GM23248 (cell line): ENCODE measurements around the gene FMN2. TPM values are rescaled to one million over a fixed set of nuclear protein-coding genes. Genes with fewer than 3 reads are reported as not detected.

Experiments used
- DNase-seq: peaks from one replicate; pipeline ENCODE4 v3.0.0-alpha.2; 2015
- H2AFZ ChIP-seq: fragments of 200-600 bp; sonication (generic); 2 replicates; pipeline ENCODE4 v1.6.1; 2016; ENCODE audit warnings: antibody characterized with exemption
- H3F3A ChIP-seq: fragments of 200-600 bp; sonication (generic); 2 replicates; pipeline ENCODE4 v1.6.1; 2016; ENCODE audit warnings: mild to moderate bottlenecking, antibody characterized with exemption, mixed run types; ENCODE audit not compliant: insufficient read depth
- H3K27ac ChIP-seq: fragments of 200-600 bp; sonication (generic); 2 replicates; pipeline ENCODE4 v1.5.1; 2016; ENCODE audit warnings: mild to moderate bottlenecking
- H3K27me3 ChIP-seq: fragments of 200-600 bp; sonication (generic); replicated peaks from 2 replicates; pipeline ENCODE4 v1.6.1; 2016; ENCODE audit warnings: mild to moderate bottlenecking; ENCODE audit not compliant: insufficient read depth
- H3K36me3 ChIP-seq: fragments of 200-600 bp; sonication (generic); 2 replicates; pipeline ENCODE4 v1.6.1; 2016; ENCODE audit warnings: low read depth, mild to moderate bottlenecking
- H3K4me1 ChIP-seq: fragments of 200-600 bp; sonication (generic); 2 replicates; pipeline ENCODE4 v1.6.1; 2016; ENCODE audit warnings: mild to moderate bottlenecking; ENCODE audit not compliant: insufficient read depth
- H3K4me2 ChIP-seq: fragments of 200-600 bp; sonication (generic); one replicate; pipeline ENCODE4 v1.6.1; 2016; ENCODE audit warnings: mild to moderate bottlenecking; ENCODE audit not compliant: unreplicated experiment
- H3K4me3 ChIP-seq: fragments of 200-600 bp; sonication (generic); 2 replicates; pipeline ENCODE4 v1.5.1; 2016; ENCODE audit warnings: mild to moderate bottlenecking
- H3K79me2 ChIP-seq: fragments of 200-600 bp; sonication (generic); 2 replicates; pipeline ENCODE4 v1.6.1; 2016; ENCODE audit warnings: mild to moderate bottlenecking; ENCODE audit not compliant: insufficient read depth
- H3K9ac ChIP-seq: fragments of 200-600 bp; sonication (generic); 2 replicates; pipeline ENCODE4 v1.6.1; 2016; ENCODE audit warnings: mild to moderate bottlenecking
- H3K9me2 ChIP-seq: fragments of 200-600 bp; sonication (generic); 2 replicates; pipeline ENCODE4 v1.6.1; 2016; ENCODE audit warnings: mixed run types, mild to moderate bottlenecking, moderate library complexity; ENCODE audit not compliant: insufficient read depth
- H3K9me3 ChIP-seq: fragments of 200-600 bp; sonication (generic); one replicate; pipeline ENCODE4 v1.6.1; 2017; ENCODE audit warnings: low read depth
- H4K20me1 ChIP-seq: fragments of 200-600 bp; sonication (generic); 2 replicates; pipeline ENCODE4 v1.6.0; 2016; ENCODE audit not compliant: insufficient read depth
- EZH2 ChIP-seq: fragments of 200-600 bp; sonication (generic); IDR thresholded peaks from 2 replicates; pipeline ENCODE4 v1.6.1; 2018; ENCODE audit warnings: antibody characterized with exemption, mild to moderate bottlenecking; ENCODE audit not compliant: insufficient read depth, poor library complexity, severe bottlenecking
- EZH2phosphoT487 ChIP-seq: fragments of 200-600 bp; sonication (generic); IDR thresholded peaks from 2 replicates; pipeline ENCODE4 v1.6.1; 2018; ENCODE audit warnings: antibody characterized with exemption, moderate library complexity, mild to moderate bottlenecking, low read depth; ENCODE audit not compliant: insufficient read depth
- WGBS, 2 experiments: methylation state at CpG; one replicate each; pipeline ENCODE4 v1.1.6; 2015 to 2017; ENCODE audit warnings: low lambda C conversion rate in 2 of 2, low coverage in 1 of 2; ENCODE audit errors: missing lambda C conversion rate in 2 of 2; 5-methylcytosine and 5-hydroxymethylcytosine counted together
- in situ Hi-C: fragments of 300-500 bp; cut with MboI; formaldehyde crosslinking; loops from 2 replicates; pipeline ENCODE4 v1.15.0; 2020
- polyA plus RNA-seq: library from polyadenylated mRNA; unstranded; fragments of >200 nt; fragmentation: Nextera tagmentation; extraction: Ambion mirVana; gene quantifications from 2 replicates; pipeline ENCODE4 v1.2.1, GENCODE V29; 2016
- total RNA-seq: library from RNA; depleted of rRNA; stranded (reverse); fragments of >200 nt; shearing (Covaris generic); gene quantifications from 2 replicates; pipeline ENCODE4 v1.2.3, GENCODE V29; 2014; rRNA removed

The FMN2 gene
- total RNA-seq, result 114 and 141 TPM in 2 replicates
- 72.8 and 78.2 TPM in 2 replicates for polyA plus RNA-seq

DNA sequence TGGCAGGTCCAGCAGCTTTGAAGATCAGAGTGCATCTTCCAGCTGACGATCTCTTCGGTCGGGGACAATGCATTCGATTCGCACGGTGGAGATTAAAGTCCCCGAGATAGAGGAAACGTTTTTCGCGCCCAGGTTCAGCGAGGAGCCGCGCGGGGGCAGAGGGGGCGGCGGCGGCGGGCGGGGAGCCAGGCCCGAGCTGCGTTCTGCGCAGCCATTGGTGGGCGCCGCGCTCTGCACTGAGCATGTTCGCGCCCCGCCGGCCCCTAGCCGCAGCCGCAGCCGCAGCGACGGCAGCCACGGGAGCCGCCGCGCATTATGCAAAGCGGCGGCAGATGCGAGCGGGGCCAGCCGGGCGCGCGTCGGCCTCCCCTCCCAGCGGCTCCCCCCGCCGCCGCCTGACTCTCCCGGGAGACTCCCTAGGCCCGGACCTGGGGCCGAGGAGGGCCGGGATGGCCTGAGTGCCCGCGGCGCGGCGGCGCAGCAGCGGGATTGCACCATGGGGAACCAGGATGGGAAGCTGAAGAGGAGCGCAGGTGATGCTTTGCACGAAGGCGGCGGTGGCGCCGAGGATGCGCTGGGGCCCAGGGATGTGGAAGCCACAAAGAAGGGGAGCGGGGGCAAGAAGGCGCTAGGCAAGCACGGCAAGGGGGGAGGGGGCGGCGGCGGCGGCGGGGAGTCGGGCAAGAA lies at the start of gene FMN2:
FMN2 (plus strand) TSS at position 270 of the 687 bp plus-strand sequence; CDS start at position 497, 227 bp downstream.
- Histone ChIP-seq H2AFZ (peak within 1 kb of the TSS; percentile 86), H3K36me3 (0 out of 2 replicates have a peak, but pooled peaks cover 3% of the 10 kb centered on the region), H3K9ac (peak within 1 kb of the TSS; percentile 75), H3K4me3 (peak within 1 kb of the TSS; percentile 90), H3K9me3 (no peaks in the 10 kb centered on the region), H3K27ac (peak within 1 kb of the TSS; percentile 13; the same call in 1 of the 2 replicates), H3K4me2 (peak within 1 kb of the TSS; percentile 84), H3K4me1 (peaks cover 44% of the 10 kb centered on the region), H3K27me3 (no peaks in the 10 kb centered on the region), H4K20me1 (no peaks in the 10 kb centered on the region), H3K9me2 (no peaks in the 10 kb centered on the region), H3K79me2 (peaks cover 61% of the 10 kb centered on the region), H3F3A (peaks cover 15% of the 10 kb centered on the region)
- WGBS, 2 experiments, result 1 to 3% methylated on average over 61 to 77 of the region's 78 CpGs
- in situ Hi-C loops, result no loop called here
- DNase-seq, result peak; percentile 80
- TF ChIP-seq EZH2phosphoT487 (no peak), EZH2 (no peak)

DNA sequence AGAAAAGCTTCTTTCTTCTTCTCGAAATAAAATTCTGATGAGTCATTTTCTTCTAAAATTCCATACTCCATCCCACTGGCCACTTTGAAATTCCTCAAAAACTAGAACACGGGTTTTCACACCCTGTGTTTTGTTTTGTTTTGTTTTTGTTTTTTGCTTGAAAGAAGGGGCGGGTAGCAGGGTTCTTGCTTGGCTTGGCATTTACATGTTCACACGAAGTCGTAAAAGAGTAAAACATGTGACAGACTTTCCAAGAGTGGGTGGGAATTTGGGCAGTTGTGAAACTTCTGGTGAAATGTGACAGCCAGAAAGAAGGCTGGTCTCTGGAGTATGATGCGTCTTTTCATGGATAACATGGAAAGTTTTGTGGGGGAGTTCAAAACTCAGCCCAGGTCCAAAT lies 47.1 kb upstream of the FMN2 start:
- H3K27ac ChIP-seq, result peak overlapping the region; percentile 27
- peak overlapping the region; percentile 54 for H3K4me2 ChIP-seq
- H4K20me1 ChIP-seq, result no peaks in the 10 kb centered on the region
- DNase-seq, result peak; percentile 76
- peak overlapping the region; percentile 53 for H2AFZ ChIP-seq
- H3K4me1 ChIP-seq, result peaks cover 10% of the 10 kb centered on the region; the same call in 1 of the 2 replicates
- H3F3A ChIP-seq, result peaks cover 9% of the 10 kb centered on the region; the same call in 1 of the 2 replicates
- H3K79me2 ChIP-seq, result no peaks in the 10 kb centered on the region
- no peaks in the 10 kb centered on the region for H3K9me2 ChIP-seq
- in situ Hi-C loops, result loop anchor here (25.0 kb wide), 1 partner anchor 643 kb away; no protein-coding TSS in a partner anchor
- peak overlapping the region; percentile 35 for H3K9ac ChIP-seq
- H3K27me3 ChIP-seq, result no peaks in the 10 kb centered on the region
- H3K9me3 ChIP-seq, result no peaks in the 10 kb centered on the region
- no peaks in the 10 kb centered on the region for H3K36me3 ChIP-seq
- peak overlapping the region; percentile 56 for H3K4me3 ChIP-seq
- WGBS, 2 experiments, result 4 to 5% methylated on average over 6 of the region's 6 CpGs
- TF ChIP-seq EZH2phosphoT487 (no peak), EZH2 (no peak)

DNA sequence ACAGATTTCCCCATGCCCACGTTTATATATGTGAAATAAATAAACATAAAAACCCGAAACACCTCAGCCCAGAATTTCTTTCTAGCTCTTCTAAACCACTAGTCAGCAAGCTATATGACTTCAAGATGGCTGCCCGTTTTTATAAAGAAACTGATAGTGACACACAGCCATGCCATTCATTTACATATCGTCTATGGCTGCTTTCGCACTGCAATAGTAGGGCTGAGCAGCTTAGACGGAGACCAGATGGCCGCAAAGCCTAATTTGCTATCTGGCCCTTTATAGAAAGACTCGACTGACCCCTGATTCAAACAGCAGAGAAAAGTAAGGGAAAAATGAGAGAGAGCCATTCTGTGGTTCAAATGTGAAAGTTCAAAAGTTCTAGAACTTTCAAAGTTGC lies 45.7 kb upstream of the FMN2 start:
- no peaks in the 10 kb centered on the region for H3K9me3 ChIP-seq
- TF ChIP-seq EZH2phosphoT487, result no peak
- no peak for TF ChIP-seq EZH2
- no peaks in the 10 kb centered on the region for H3K79me2 ChIP-seq
- DNase-seq, result no peak
- in situ Hi-C loops, result loop anchor here (25.0 kb wide), 1 partner anchor 641 kb away; no protein-coding TSS in a partner anchor
- no peak overlapping the region for H2AFZ ChIP-seq
- H3K9ac ChIP-seq, result no peak overlapping the region
- WGBS, 2 experiments, result 78 to 81% methylated on average over 8 of the region's 8 CpGs
- no peak overlapping the region for H3K27ac ChIP-seq
- H3K4me3 ChIP-seq, result no peak overlapping the region
- H3K9me2 ChIP-seq, result no peaks in the 10 kb centered on the region
- H3K4me1 ChIP-seq, result peaks cover 10% of the 10 kb centered on the region; the same call in 1 of the 2 replicates
- H3K36me3 ChIP-seq, result no peaks in the 10 kb centered on the region
- H3K27me3 ChIP-seq, result no peaks in the 10 kb centered on the region
- peaks cover 9% of the 10 kb centered on the region; the same call in 1 of the 2 replicates for H3F3A ChIP-seq
- no peak overlapping the region for H3K4me2 ChIP-seq
- H4K20me1 ChIP-seq, result no peaks in the 10 kb centered on the region

DNA sequence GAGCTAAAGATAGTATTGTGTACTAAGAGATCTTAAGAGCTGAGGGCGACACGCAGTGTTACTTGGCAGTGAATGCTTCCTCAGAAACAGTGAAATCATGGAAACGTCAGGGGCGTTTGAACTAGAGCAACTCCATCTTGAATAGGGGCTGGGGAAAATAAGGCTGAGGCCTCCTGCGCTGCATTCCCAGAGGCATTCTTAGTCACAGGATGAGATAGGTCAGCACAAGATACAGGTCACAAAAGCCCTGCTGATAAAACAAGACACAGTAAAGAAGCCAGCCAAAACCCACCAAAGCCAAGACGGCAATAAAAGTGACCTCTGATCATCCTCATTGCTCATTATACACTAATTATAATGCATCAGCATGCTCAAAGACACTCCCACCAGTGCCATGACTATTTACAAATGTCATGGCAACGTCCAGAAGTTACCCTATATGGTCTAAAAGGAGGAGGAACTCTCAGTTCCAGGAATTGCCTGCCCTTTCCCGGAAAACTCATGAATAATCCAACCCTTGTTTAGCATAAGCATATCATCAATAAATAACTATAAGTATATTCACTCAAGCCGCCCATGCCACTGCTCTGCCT lies 37.5 kb upstream of the FMN2 start:
- in situ Hi-C loops, result no loop called here
- Histone ChIP-seq H3K36me3 (no peaks in the 10 kb centered on the region), H2AFZ (no peak overlapping the region), H3K9me3 (no peaks in the 10 kb centered on the region), H3K27ac (no peak overlapping the region), H3K79me2 (no peaks in the 10 kb centered on the region), H3K4me1 (no peaks in the 10 kb centered on the region), H4K20me1 (0 out of 2 replicates have a peak, but pooled peaks cover 3% of the 10 kb centered on the region), H3K9ac (no peak overlapping the region), H3K9me2 (no peaks in the 10 kb centered on the region), H3K4me2 (no peak overlapping the region), H3K27me3 (no peaks in the 10 kb centered on the region), H3F3A (no peaks in the 10 kb centered on the region), H3K4me3 (no peak overlapping the region)
- TF ChIP-seq EZH2phosphoT487, result no peak
- no peak for TF ChIP-seq EZH2
- DNase-seq, result no peak
- 69 to 70% methylated on average over 9 of the region's 9 CpGs for WGBS, 2 experiments
